Mesenchymal stem cell (in vitro differentiated cells and primary cell): ENCODE measurements around the gene CXCR6.

Source experiments
- DNase-seq: peaks from one replicate; pipeline ENCODE4 v3.0.0-alpha.2; 2013
- H2AFZ ChIP-seq: one replicate; pipeline ENCODE4 v1.6.1; 2013; ENCODE audit warnings: low read depth, mild to moderate bottlenecking, control low read depth, inconsistent platforms, low read length, moderate library complexity
- H2AK5ac ChIP-seq: 2 replicates; pipeline ENCODE4 v1.6.1; 2013; ENCODE audit warnings: low read length, moderate library complexity, mild to moderate bottlenecking, inconsistent platforms; ENCODE audit not compliant: severe bottlenecking
- H2BK120ac ChIP-seq: one replicate; pipeline ENCODE4 v1.6.1; 2013; ENCODE audit warnings: low read depth, mild to moderate bottlenecking, inconsistent platforms, low read length, moderate library complexity
- H2BK12ac ChIP-seq, 2 experiments: one replicate each; pipeline ENCODE4 v1.6.1; 2013; ENCODE audit warnings: inconsistent platforms in 2 of 2, low read length in 2 of 2, mild to moderate bottlenecking in 2 of 2, moderate library complexity in 2 of 2, control low read depth in 1 of 2
- H2BK15ac ChIP-seq: one replicate; pipeline ENCODE4 v1.6.1; 2013; ENCODE audit warnings: mild to moderate bottlenecking, low read depth, inconsistent platforms; ENCODE audit not compliant: poor library complexity, severe bottlenecking
- H2BK5ac ChIP-seq: 2 replicates; pipeline ENCODE4 v1.6.1; 2013; ENCODE audit warnings: low read depth, mild to moderate bottlenecking, low read length, control low read depth, inconsistent platforms; ENCODE audit not compliant: poor library complexity, severe bottlenecking
- H3K14ac ChIP-seq, 2 experiments: one replicate each; pipeline ENCODE4 v1.6.1; 2013; ENCODE audit warnings: inconsistent platforms in 2 of 2, low read length in 2 of 2, control low read depth in 1 of 2, mild to moderate bottlenecking in 1 of 2, moderate library complexity in 1 of 2
- H3K18ac ChIP-seq, 2 experiments: one replicate each; pipeline ENCODE4 v1.6.1; 2013; ENCODE audit warnings: inconsistent platforms in 2 of 2, low read length in 2 of 2, control low read depth in 1 of 2, low read depth in 1 of 2, mild to moderate bottlenecking in 1 of 2
- H3K23ac ChIP-seq, 2 experiments: one replicate each; pipeline ENCODE4 v1.6.1; 2013; ENCODE audit warnings: inconsistent platforms in 2 of 2, low read length in 2 of 2, mild to moderate bottlenecking in 2 of 2, moderate library complexity in 2 of 2, control low read depth in 1 of 2
- H3K27ac ChIP-seq: 2 replicates; pipeline ENCODE4 v1.5.1; 2013; ENCODE audit warnings: mild to moderate bottlenecking, moderate library complexity, low read length, control low read depth, inconsistent platforms; ENCODE audit not compliant: poor library complexity, severe bottlenecking
- H3K27me3 ChIP-seq, 2 experiments: 2 replicates each; pipeline versions ENCODE4 v1.6.1 to v1.7.0; 2013; ENCODE audit warnings: low read length in 2 of 2, mild to moderate bottlenecking in 2 of 2, moderate library complexity in 2 of 2, control low read depth in 1 of 2, inconsistent platforms in 1 of 2; ENCODE audit not compliant: control insufficient read depth in 1 of 2, insufficient read depth in 1 of 2
- H3K36me3 ChIP-seq, 2 experiments: 2 replicates each; pipeline versions ENCODE4 v1.6.1 to v1.7.0; 2013; ENCODE audit warnings: low read length in 2 of 2, control low read depth in 1 of 2, inconsistent platforms in 1 of 2, low read depth in 1 of 2, mild to moderate bottlenecking in 1 of 2; ENCODE audit not compliant: insufficient read depth in 2 of 2, control insufficient read depth in 1 of 2
- H3K4ac ChIP-seq, 2 experiments: one replicate each; pipeline ENCODE4 v1.6.1; 2013; ENCODE audit warnings: inconsistent platforms in 2 of 2, low read length in 2 of 2, mild to moderate bottlenecking in 2 of 2, moderate library complexity in 2 of 2, control low read depth in 1 of 2, low read depth in 1 of 2
- H3K4me1 ChIP-seq: 2 replicates; pipeline ENCODE4 v1.6.1; 2013; ENCODE audit warnings: low read depth, low read length, control low read depth; ENCODE audit not compliant: control insufficient read depth, insufficient read depth
- H3K4me2 ChIP-seq: 2 replicates; pipeline ENCODE4 v1.6.1; 2013; ENCODE audit warnings: low read length, mild to moderate bottlenecking, inconsistent platforms; ENCODE audit not compliant: poor library complexity, severe bottlenecking
- H3K4me3 ChIP-seq, 2 experiments: 2 replicates each; pipeline versions ENCODE4 v1.5.1 to v1.7.0; 2013; ENCODE audit warnings: low read length in 2 of 2, mild to moderate bottlenecking in 2 of 2, control low read depth in 1 of 2, low read depth in 1 of 2; ENCODE audit not compliant: insufficient read depth in 1 of 2
- H3K79me1 ChIP-seq: replicated peaks from 2 replicates; pipeline ENCODE4 v1.6.1; 2013; ENCODE audit warnings: mild to moderate bottlenecking, control low read depth, low read length, inconsistent platforms; ENCODE audit not compliant: poor library complexity, severe bottlenecking
- H3K9ac ChIP-seq: 2 replicates; pipeline ENCODE4 v1.7.0; 2013; ENCODE audit warnings: mild to moderate bottlenecking, low read length, moderate library complexity
- H3K9me3 ChIP-seq: 2 replicates; pipeline ENCODE4 v1.7.0; 2013; ENCODE audit warnings: mild to moderate bottlenecking, low read length; ENCODE audit not compliant: control insufficient read depth
- H4K8ac ChIP-seq: one replicate; pipeline ENCODE4 v1.6.1; 2013; ENCODE audit warnings: inconsistent platforms, mild to moderate bottlenecking, low read length, moderate library complexity
- H4K91ac ChIP-seq: one replicate; pipeline ENCODE4 v1.6.1; 2013; ENCODE audit warnings: mild to moderate bottlenecking, low read length, inconsistent platforms
- WGBS: methylation state at CpG from one replicate; pipeline ENCODE4 v1.1.7; 2013; ENCODE audit warnings: mixed read lengths; 5-methylcytosine and 5-hydroxymethylcytosine counted together

Gene CXCR6

GRCh38 chr3:45960289-45960688, 17.0 kb downstream of the CXCR6 start:
- Histone ChIP-seq H3K4me2 (no peak overlapping the region), H3K27me3 (no peaks in the 10 kb centered on the region), H3K36me3 (peaks cover 59 to 97% of the 10 kb centered on the region in 2 experiments), H2BK5ac (no peak overlapping the region), H3K23ac (no peak overlapping the region), H3K4me3 (no peak overlapping the region), H2AK5ac (no peak overlapping the region), H3K14ac (no peak overlapping the region), H3K79me1 (peaks cover 3% of the 10 kb centered on the region), H3K18ac (no peak overlapping the region), H2BK15ac (no peak overlapping the region), H2BK12ac (no peak overlapping the region), H2BK120ac (no peak overlapping the region), H3K4me1 (peaks cover 1% of the 10 kb centered on the region), H3K9me3 (peaks cover 7% of the 10 kb centered on the region), H3K4ac (no peak overlapping the region), H3K9ac (no peak overlapping the region), H2AFZ (no peak overlapping the region), H3K27ac (no peak overlapping the region), H4K91ac (no peak overlapping the region), H4K8ac (no peak overlapping the region)
- DNase-seq = no peak
- 100% methylated on average over 2 of the region's 2 CpGs for WGBS

GRCh38 chr3:45962033-45962432, 18.8 kb downstream of the CXCR6 start:
- Histone ChIP-seq H3K4me2 (no peak overlapping the region), H3K36me3 (peaks cover 74 to 100% of the 10 kb centered on the region in 2 experiments), H2BK15ac (peak overlapping the region; percentile 31), H4K8ac (no peak overlapping the region), H3K18ac (no peak overlapping the region), H3K27ac (no peak overlapping the region), H3K4me1 (peaks cover 15% of the 10 kb centered on the region), H2BK120ac (no peak overlapping the region), H2AK5ac (no peak overlapping the region), H3K14ac (no peak overlapping the region), H3K79me1 (peaks cover 9% of the 10 kb centered on the region), H3K9me3 (peaks cover 7% of the 10 kb centered on the region), H4K91ac (no peak overlapping the region), H3K27me3 (no peaks in the 10 kb centered on the region), H2BK12ac (no peak overlapping the region), H3K4me3 (no peak overlapping the region), H2AFZ (no peak overlapping the region), H2BK5ac (no peak overlapping the region), H3K23ac (no peak overlapping the region), H3K4ac (no peak overlapping the region), H3K9ac (no peak overlapping the region)
- DNase-seq = no peak
- WGBS = 92% methylated on average over 5 of the region's 5 CpGs

- WGBS = 95% methylated on average over 8 of the region's 8 CpGs
- Histone ChIP-seq H4K91ac (no peak overlapping the region), H3K36me3 (peaks cover 73 to 98% of the 10 kb centered on the region in 2 experiments), H2BK12ac (no peak overlapping the region), H3K4me1 (peaks cover 19% of the 10 kb centered on the region), H2BK120ac (no peak overlapping the region), H3K27ac (no peak overlapping the region), H2BK5ac (no peak overlapping the region), H3K23ac (no peak overlapping the region), H2BK15ac (no peak overlapping the region), H3K4ac (no peak overlapping the region), H3K14ac (no peak overlapping the region), H3K18ac (no peak overlapping the region), H3K27me3 (no peaks in the 10 kb centered on the region), H3K4me2 (no peak overlapping the region), H2AFZ (no peak overlapping the region), H3K9me3 (peaks cover 7% of the 10 kb centered on the region), H4K8ac (no peak overlapping the region), H2AK5ac (no peak overlapping the region), H3K9ac (no peak overlapping the region), H3K4me3 (no peak overlapping the region), H3K79me1 (peaks cover 9% of the 10 kb centered on the region)
- DNase-seq = no peak
Observed at GRCh38 chr3:45964139-45964538, 20.9 kb downstream of the CXCR6 start.

- no peak overlapping the region for H3K4me3 ChIP-seq
- no peak overlapping the region for H4K91ac ChIP-seq
- H3K27me3 ChIP-seq = no peaks in the 10 kb centered on the region
- H3K9ac ChIP-seq = no peak overlapping the region
- no peak overlapping the region for H2BK120ac ChIP-seq
- H3K79me1 ChIP-seq = peaks cover 9% of the 10 kb centered on the region
- H3K9me3 ChIP-seq = peaks cover 7% of the 10 kb centered on the region
- H2BK12ac ChIP-seq = no peak overlapping the region
- H3K4ac ChIP-seq = no peak overlapping the region
- 96% methylated on average over 4 of the region's 4 CpGs for WGBS
- no peak overlapping the region for H3K23ac ChIP-seq
- H3K4me2 ChIP-seq = no peak overlapping the region
- H3K36me3 ChIP-seq = peaks cover 68 to 98% of the 10 kb centered on the region in 2 experiments
- no peak overlapping the region for H3K27ac ChIP-seq
- H3K14ac ChIP-seq = no peak overlapping the region
- no peak overlapping the region for H2AK5ac ChIP-seq
- DNase-seq = no peak
- H2BK5ac ChIP-seq = no peak overlapping the region
- no peak overlapping the region for H4K8ac ChIP-seq
- H3K4me1 ChIP-seq = peaks cover 19% of the 10 kb centered on the region
- H3K18ac ChIP-seq = no peak overlapping the region
- no peak overlapping the region for H2AFZ ChIP-seq
- no peak overlapping the region for H2BK15ac ChIP-seq
Observed at GRCh38 chr3:45965253-45965652, 22.0 kb downstream of the CXCR6 start.
